ENCODE data around the gene SLC7A6OS.

Gene SLC7A6OS

DNA sequence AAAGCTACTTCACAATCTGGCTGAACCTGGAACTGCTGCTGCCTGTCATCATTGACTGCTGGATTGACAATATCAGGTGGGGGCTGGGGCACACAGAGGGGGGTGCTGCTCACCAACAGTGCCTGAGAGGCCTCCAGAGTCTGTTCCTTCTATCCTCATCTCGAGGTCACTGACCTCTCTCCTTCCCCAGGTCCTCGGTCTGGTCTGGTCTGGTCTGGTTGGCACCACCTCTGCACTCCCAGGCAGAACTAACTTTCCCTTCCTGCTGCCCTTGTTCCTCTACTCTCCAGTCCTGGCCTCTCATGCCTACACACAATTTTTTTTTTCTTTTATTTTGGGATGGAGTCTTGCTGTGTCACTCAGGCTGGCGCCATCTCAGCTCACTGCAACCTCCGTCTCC is 61.4 kb downstream of the SLC7A6OS start:
- no peak for DNase-seq
